Nephron (organoid): ENCODE measurements around the gene CD99.

Experiments
- H3K27ac Mint-ChIP-seq, 3 experiments: 2 replicates each; pipeline ENCODE4 v1.8.0; 2020; ENCODE audit warnings: mixed read lengths in 3 of 3, mild to moderate bottlenecking in 2 of 3, moderate library complexity in 1 of 3
- H3K27me3 Mint-ChIP-seq: 2 replicates; pipeline ENCODE4 v1.8.0; 2021; ENCODE audit warnings: low read depth, mild to moderate bottlenecking, moderate library complexity, mixed read lengths
- H3K36me3 Mint-ChIP-seq: 2 replicates; pipeline ENCODE4 v1.8.0; 2020; ENCODE audit warnings: low read depth, mixed read lengths
- H3K4me1 Mint-ChIP-seq: 2 replicates; pipeline ENCODE4 v1.8.0; 2020; ENCODE audit warnings: mixed read lengths
- H3K4me3 Mint-ChIP-seq, 3 experiments: 2 replicates each; pipeline ENCODE4 v1.8.0; 2020; ENCODE audit warnings: mild to moderate bottlenecking in 3 of 3, mixed read lengths in 3 of 3, moderate library complexity in 2 of 3
- H3K9me3 Mint-ChIP-seq: 2 replicates; pipeline ENCODE4 v1.8.0; 2020; ENCODE audit warnings: mixed read lengths
- CTCF ChIP-seq, 3 experiments: fragments of 200-600 bp; sonication (generic); IDR thresholded peaks; one replicate each; pipeline ENCODE4 v1.5.0; 2021; ENCODE audit warnings: antibody characterized with exemption in 3 of 3; ENCODE audit not compliant: unreplicated experiment in 3 of 3

The CD99 gene

GRCh38 chrX:2782778-2783177, 91.7 kb downstream of the CD99 start:
- H3K9me3 Mint-ChIP-seq = no peaks in the 10 kb centered on the region
- H3K4me3 Mint-ChIP-seq = peak overlapping the region in 2 of 3 experiments; percentile 1 to 20
- no peaks in the 10 kb centered on the region for H3K36me3 Mint-ChIP-seq

DNA sequence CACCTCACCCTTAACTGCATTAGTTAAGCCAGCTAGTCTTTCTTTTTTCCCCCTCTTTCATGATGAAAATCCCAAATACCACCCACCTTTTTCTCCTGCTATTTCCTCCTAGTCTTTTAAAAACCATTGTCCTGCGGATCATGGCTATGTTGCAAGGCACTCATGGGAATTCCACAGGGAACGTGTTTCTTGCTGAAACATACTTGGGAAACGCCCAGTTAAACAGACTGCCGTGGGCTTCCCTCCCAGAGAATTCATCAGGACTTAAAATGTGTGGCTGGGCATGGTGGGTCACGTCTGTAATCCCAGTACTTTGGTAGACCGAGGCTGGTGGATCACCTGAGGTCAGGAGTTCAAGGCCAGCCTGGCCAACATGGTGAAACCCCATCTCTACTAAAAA, 92.9 kb downstream of the CD99 start:
- H3K27me3 Mint-ChIP-seq = peaks cover 10% of the 10 kb centered on the region
- H3K4me3 Mint-ChIP-seq = no peak overlapping the region
- H3K4me1 Mint-ChIP-seq = peaks cover 29% of the 10 kb centered on the region

More at GRCh38 chrX:2782778-2783177, 91.7 kb downstream of the CD99 start:
- H3K27ac Mint-ChIP-seq = peak overlapping the region; percentile 92 to 96 (median 94)
- peaks cover 29% of the 10 kb centered on the region for H3K4me1 Mint-ChIP-seq
- H3K27me3 Mint-ChIP-seq = peaks cover 6% of the 10 kb centered on the region
- TF ChIP-seq CTCF (IDR thresholded peaks at IDR 0.05; ENCODE audit: unreplicated experiment in 3 of 3) = no peak

DNA sequence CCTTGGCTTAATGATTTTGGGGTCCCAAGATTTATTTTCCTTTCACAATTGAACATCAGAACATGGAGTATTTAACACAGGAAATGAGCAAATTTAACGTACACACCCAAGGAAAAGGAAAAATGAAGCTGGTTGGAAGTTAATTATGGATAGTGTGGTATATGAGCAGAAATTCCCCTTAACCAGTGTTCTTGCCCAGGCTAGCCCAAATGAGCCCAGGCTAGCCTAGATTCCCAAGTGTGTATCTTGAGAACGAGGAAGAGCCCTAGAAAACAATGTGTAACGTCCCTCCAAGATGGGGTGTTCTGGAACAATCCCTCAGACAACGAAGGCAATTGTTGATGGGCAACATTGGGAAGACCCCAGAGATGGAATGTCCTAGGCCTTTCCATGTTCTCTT, 94.4 kb downstream of the CD99 start:
- peaks cover 10% of the 10 kb centered on the region for H3K27me3 Mint-ChIP-seq
- no peak overlapping the region for H3K27ac Mint-ChIP-seq
- no peak overlapping the region for H3K4me3 Mint-ChIP-seq
- H3K9me3 Mint-ChIP-seq = no peaks in the 10 kb centered on the region
- no peaks in the 10 kb centered on the region for H3K36me3 Mint-ChIP-seq
- peaks cover 28% of the 10 kb centered on the region for H3K4me1 Mint-ChIP-seq
- TF ChIP-seq CTCF (IDR thresholded peaks at IDR 0.05; ENCODE audit: unreplicated experiment in 3 of 3) = no peak

More for the DNA sequence above, 92.9 kb downstream of the CD99 start:
- no peak for TF ChIP-seq CTCF (IDR thresholded peaks at IDR 0.05; ENCODE audit: unreplicated experiment in 3 of 3)
- Mint-ChIP-seq H3K27ac (peak overlapping the region in 2 of 3 experiments; percentile 66 to 96), H3K9me3 (no peaks in the 10 kb centered on the region), H3K36me3 (no peaks in the 10 kb centered on the region)

- H3K27me3 Mint-ChIP-seq = peaks cover 4% of the 10 kb centered on the region
- H3K36me3 Mint-ChIP-seq = no peaks in the 10 kb centered on the region
- no peaks in the 10 kb centered on the region for H3K4me1 Mint-ChIP-seq
- no peak overlapping the region for H3K27ac Mint-ChIP-seq
- H3K9me3 Mint-ChIP-seq = no peaks in the 10 kb centered on the region
- H3K4me3 Mint-ChIP-seq = no peak overlapping the region
- TF ChIP-seq CTCF (IDR thresholded peaks at IDR 0.05; ENCODE audit: unreplicated experiment in 3 of 3) = no peak
These were observed 97.9 kb downstream of the CD99 start for GRCh38 chrX:2788980-2789379.

GRCh38 chrX:2789569-2789968, 98.5 kb downstream of the CD99 start:
- no peak overlapping the region for H3K4me3 Mint-ChIP-seq
- peaks cover 4% of the 10 kb centered on the region for H3K27me3 Mint-ChIP-seq
- no peaks in the 10 kb centered on the region for H3K4me1 Mint-ChIP-seq
- H3K27ac Mint-ChIP-seq = no peak overlapping the region
- TF ChIP-seq CTCF (IDR thresholded peaks at IDR 0.05; ENCODE audit: unreplicated experiment in 3 of 3) = no peak
- H3K36me3 Mint-ChIP-seq = no peaks in the 10 kb centered on the region
- no peaks in the 10 kb centered on the region for H3K9me3 Mint-ChIP-seq
